Activated T-cell treated with anti-CD3 and anti-CD28 coated beads, Interleukin-2, amount 50 U/mL, for 72 hours (primary cell): ENCODE results near the gene APOOL. TPM values are rescaled to one million over a fixed set of nuclear protein-coding genes. Genes with fewer than 3 reads are reported as not detected.
"Not testable (repeated sequence)": the region's sequence is repeated elsewhere in the genome, so short reads cannot be mapped to it uniquely, and the experiment has no call there.

Source experiments
- ATAC-seq, 2 donors: fragments of 150-1000 bp; cut with Tn5 transposase; replicated peaks in 1 of 2; 2 replicates each; pipeline ENCODE4 v1.10.0; 2021; ENCODE audit warnings: moderate library complexity in 2 of 2, mild to moderate bottlenecking in 1 of 2
- DNase-seq, 2 donors: peaks; one replicate each; pipeline ENCODE4 v3.0.0; 2021 to 2022; ENCODE audit warnings: mixed read lengths in 1 of 2
- H3K27ac Mint-ChIP-seq: one replicate; pipeline ENCODE4 v1.8.0; 2022; ENCODE audit warnings: mild to moderate bottlenecking, moderate library complexity, mixed read lengths
- H3K27me3 Mint-ChIP-seq: one replicate; pipeline ENCODE4 v1.8.0; 2022; ENCODE audit warnings: low read depth, mixed read lengths
- H3K36me3 Mint-ChIP-seq, 2 donors: one replicate each; pipeline ENCODE4 v1.8.0; 2022; ENCODE audit warnings: mixed read lengths in 2 of 2, mild to moderate bottlenecking in 1 of 2; ENCODE audit not compliant: insufficient read depth in 2 of 2
- H3K4me1 Mint-ChIP-seq: one replicate; pipeline ENCODE4 v1.8.0; 2022; ENCODE audit warnings: low read depth, mixed read lengths
- H3K4me3 Mint-ChIP-seq, 2 donors: one replicate each; pipeline ENCODE4 v1.8.0; 2022; ENCODE audit warnings: mild to moderate bottlenecking in 2 of 2, mixed read lengths in 2 of 2, moderate library complexity in 2 of 2
- H3K9me3 Mint-ChIP-seq, 2 donors: one replicate each; pipeline ENCODE4 v1.8.0; 2022; ENCODE audit warnings: mixed read lengths in 2 of 2
- total RNA-seq, 2 donors: library from RNA; stranded (reverse); gene quantifications; one replicate each; pipeline ENCODE4 v1.2.3, GENCODE V29; 2022

Gene APOOL
- total RNA-seq, 2 donors from 2014 or later: 19.6 to 20.0 TPM

- DNase-seq (no peak), ATAC-seq (no peak)
- Mint-ChIP-seq H3K36me3 (peaks cover 0 to 7% of the 10 kb centered on the region in 2 donors), H3K27ac (no peak overlapping the region), H3K4me3 (no peak overlapping the region), H3K4me1 (no peaks in the 10 kb centered on the region), H3K27me3 (peaks cover 12% of the 10 kb centered on the region), H3K9me3 (no peaks in the 10 kb centered on the region)
Measured at GRCh38 chrX:85026170-85026569, 22.5 kb downstream of the APOOL start.

GRCh38 chrX:85029043-85029442 is 25.4 kb downstream of the APOOL start:
- H3K27me3 Mint-ChIP-seq: peaks cover 12% of the 10 kb centered on the region
- H3K4me3 Mint-ChIP-seq: no peak overlapping the region
- no peaks in the 10 kb centered on the region for H3K9me3 Mint-ChIP-seq
- no peak overlapping the region for H3K27ac Mint-ChIP-seq
- ATAC-seq (no peak), DNase-seq (no peak)
- peaks cover 0 to 7% of the 10 kb centered on the region in 2 donors for H3K36me3 Mint-ChIP-seq
- H3K4me1 Mint-ChIP-seq: no peaks in the 10 kb centered on the region

GRCh38 chrX:85031505-85031904 is 27.8 kb downstream of the APOOL start:
- no peak for DNase-seq
- Mint-ChIP-seq H3K4me3 (no peak overlapping the region), H3K4me1 (no peaks in the 10 kb centered on the region), H3K36me3 (peaks cover 0 to 6% of the 10 kb centered on the region in 2 donors), H3K27ac (no peak overlapping the region), H3K9me3 (no peaks in the 10 kb centered on the region), H3K27me3 (peaks cover 12% of the 10 kb centered on the region)
- ATAC-seq: no peak

GRCh38 chrX:85037114-85037513 is 33.4 kb downstream of the APOOL start:
- Mint-ChIP-seq H3K9me3 (peaks cover 5 to 7% of the 10 kb centered on the region in 2 donors), H3K4me3 (no peak overlapping the region), H3K4me1 (no peaks in the 10 kb centered on the region), H3K36me3 (peaks cover 12 to 13% of the 10 kb centered on the region in 2 donors), H3K27ac (no peak overlapping the region), H3K27me3 (no peaks in the 10 kb centered on the region)
- ATAC-seq (no peak), DNase-seq (no peak)

GRCh38 chrX:85051627-85052026 is 48.0 kb downstream of the APOOL start:
- no peak for ATAC-seq
- no peak overlapping the region for H3K4me3 Mint-ChIP-seq
- H3K4me1 Mint-ChIP-seq: peaks cover 15% of the 10 kb centered on the region
- H3K9me3 Mint-ChIP-seq: no peaks in the 10 kb centered on the region
- no peak for DNase-seq
- H3K36me3 Mint-ChIP-seq: peaks cover 0 to 3% of the 10 kb centered on the region in 2 donors
- no peaks in the 10 kb centered on the region for H3K27me3 Mint-ChIP-seq
- H3K27ac Mint-ChIP-seq: no peak overlapping the region

- Mint-ChIP-seq H3K9me3 (no peaks in the 10 kb centered on the region), H3K4me1 (peaks cover 15% of the 10 kb centered on the region), H3K4me3 (no peak overlapping the region), H3K27ac (peak overlapping the region; percentile 46), H3K27me3 (no peaks in the 10 kb centered on the region), H3K36me3 (peaks cover 2 to 3% of the 10 kb centered on the region in 2 donors)
- DNase-seq (no peak), ATAC-seq (peak; percentile 53 to 65)
Measured at GRCh38 chrX:85052205-85052604, 48.5 kb downstream of the APOOL start.

GRCh38 chrX:85052636-85053343 is 49.1 kb downstream of the APOOL start:
- Mint-ChIP-seq H3K4me3 (no peak overlapping the region), H3K27ac (peak overlapping the region; percentile 60), H3K4me1 (peaks cover 15% of the 10 kb centered on the region), H3K36me3 (peaks cover under 1 to 2% of the 10 kb centered on the region in 2 donors), H3K9me3 (no peaks in the 10 kb centered on the region), H3K27me3 (no peaks in the 10 kb centered on the region)
- DNase-seq: no peak
- ATAC-seq: peak; percentile 58 to 66

GRCh38 chrX:85065512-85066198 is 62.0 kb downstream of the APOOL start:
- H3K9me3 Mint-ChIP-seq: no peaks in the 10 kb centered on the region
- H3K27ac Mint-ChIP-seq: no peak overlapping the region
- DNase-seq (no peak), ATAC-seq (no peak)
- no peak overlapping the region for H3K4me3 Mint-ChIP-seq
- no peaks in the 10 kb centered on the region for H3K4me1 Mint-ChIP-seq
- H3K27me3 Mint-ChIP-seq: peaks cover 8% of the 10 kb centered on the region
- H3K36me3 Mint-ChIP-seq: peaks cover 1 to 11% of the 10 kb centered on the region in 2 donors

GRCh38 chrX:85077247-85077646 is 73.6 kb downstream of the APOOL start:
- not testable (repeated sequence) for ATAC-seq, H3K4me3 Mint-ChIP-seq, H3K27ac Mint-ChIP-seq, H3K36me3 Mint-ChIP-seq, H3K9me3 Mint-ChIP-seq, H3K4me1 Mint-ChIP-seq, DNase-seq, H3K27me3 Mint-ChIP-seq

- H3K4me3 Mint-ChIP-seq: no peak overlapping the region
- H3K36me3 Mint-ChIP-seq: peaks cover 6 to 9% of the 10 kb centered on the region in 2 donors
- no peaks in the 10 kb centered on the region for H3K4me1 Mint-ChIP-seq
- ATAC-seq (no peak), DNase-seq (peak; percentile 8 to 10)
- H3K9me3 Mint-ChIP-seq: no peaks in the 10 kb centered on the region
- no peak overlapping the region for H3K27ac Mint-ChIP-seq
- peaks cover 7% of the 10 kb centered on the region for H3K27me3 Mint-ChIP-seq
Measured at GRCh38 chrX:85084770-85085393, 81.2 kb downstream of the APOOL start.

- H3K4me3 Mint-ChIP-seq: no peak overlapping the region
- H3K9me3 Mint-ChIP-seq: no peaks in the 10 kb centered on the region
- peaks cover 7% of the 10 kb centered on the region for H3K27me3 Mint-ChIP-seq
- DNase-seq (no peak), ATAC-seq (no peak)
- peaks cover 11 to 13% of the 10 kb centered on the region in 2 donors for H3K36me3 Mint-ChIP-seq
- H3K27ac Mint-ChIP-seq: no peak overlapping the region
- H3K4me1 Mint-ChIP-seq: no peaks in the 10 kb centered on the region
Measured at GRCh38 chrX:85089321-85089840, 85.7 kb downstream of the APOOL start.

GRCh38 chrX:85107407-85107806 is 103.7 kb downstream of the APOOL start:
- no peaks in the 10 kb centered on the region for H3K9me3 Mint-ChIP-seq
- H3K4me1 Mint-ChIP-seq: no peaks in the 10 kb centered on the region
- H3K4me3 Mint-ChIP-seq: no peak overlapping the region
- DNase-seq (no peak), ATAC-seq (no peak)
- H3K27me3 Mint-ChIP-seq: no peaks in the 10 kb centered on the region
- no peak overlapping the region for H3K27ac Mint-ChIP-seq
- H3K36me3 Mint-ChIP-seq: no peaks in the 10 kb centered on the region

- Mint-ChIP-seq H3K4me1 (no peaks in the 10 kb centered on the region), H3K27ac (no peak overlapping the region), H3K4me3 (no peak overlapping the region), H3K9me3 (no peaks in the 10 kb centered on the region), H3K36me3 (no peaks in the 10 kb centered on the region), H3K27me3 (peaks cover 5% of the 10 kb centered on the region)
- ATAC-seq (no peak), DNase-seq (no peak)
Measured at GRCh38 chrX:85108165-85108564, 104.5 kb downstream of the APOOL start.
